Omental fat pad (tissue), 4 donors: ENCODE results near the gene CTNND2. TPM values are rescaled to one million over a fixed set of nuclear protein-coding genes. Genes with fewer than 3 reads are reported as not detected.

Source experiments
- ATAC-seq: fragments of 150-250 bp; one replicate; pipeline ENCODE4 v1.9.1; 2016; ENCODE audit warnings: mild to moderate bottlenecking, moderate library complexity; ENCODE audit not compliant: low FRiP score
- DNase-seq: peaks from one replicate; pipeline ENCODE4 v3.0.0-alpha.2; 2019; ENCODE audit warnings: low spot score
- total RNA-seq, 4 donors: library from RNA; depleted of rRNA; stranded (reverse); fragments of >200 nt; gene quantifications; one replicate each; pipeline ENCODE4 v1.1.0, GENCODE V29; 2016
- TF ChIP-seq, protein P1 (sequence below), 3 donors: fragments of 450-650 bp; IDR thresholded peaks; one replicate each; pipeline ENCODE4 v1.5.1; 2016 to 2017; ENCODE audit warnings: antibody characterized with exemption in 3 of 3, mild to moderate bottlenecking in 3 of 3, moderate library complexity in 2 of 3

Gene CTNND2
- total RNA-seq, 4 donors from 2014 or later = 0.16 to 1.3 (median 0.64) TPM

DNA sequence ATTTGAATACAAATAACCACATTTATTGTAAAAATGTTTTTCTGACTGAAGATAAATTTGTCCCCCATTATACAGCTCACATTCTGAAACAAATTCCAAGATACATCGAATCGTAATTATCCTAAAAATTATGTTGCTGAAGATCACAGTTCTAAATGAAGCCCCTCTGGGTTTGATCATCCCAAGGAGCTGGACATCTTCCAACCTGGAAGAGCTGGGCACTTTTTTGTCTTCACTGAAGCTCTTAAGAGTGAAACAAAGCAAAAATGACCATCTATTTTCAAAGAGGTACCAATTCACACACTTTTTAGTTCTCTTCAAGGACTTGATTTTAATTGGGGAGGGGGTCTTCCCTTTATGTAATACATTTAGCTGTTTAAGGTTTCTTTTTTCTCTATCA is 5.5 kb downstream of the CTNND2 start:
- TF ChIP-seq, protein P1, sequence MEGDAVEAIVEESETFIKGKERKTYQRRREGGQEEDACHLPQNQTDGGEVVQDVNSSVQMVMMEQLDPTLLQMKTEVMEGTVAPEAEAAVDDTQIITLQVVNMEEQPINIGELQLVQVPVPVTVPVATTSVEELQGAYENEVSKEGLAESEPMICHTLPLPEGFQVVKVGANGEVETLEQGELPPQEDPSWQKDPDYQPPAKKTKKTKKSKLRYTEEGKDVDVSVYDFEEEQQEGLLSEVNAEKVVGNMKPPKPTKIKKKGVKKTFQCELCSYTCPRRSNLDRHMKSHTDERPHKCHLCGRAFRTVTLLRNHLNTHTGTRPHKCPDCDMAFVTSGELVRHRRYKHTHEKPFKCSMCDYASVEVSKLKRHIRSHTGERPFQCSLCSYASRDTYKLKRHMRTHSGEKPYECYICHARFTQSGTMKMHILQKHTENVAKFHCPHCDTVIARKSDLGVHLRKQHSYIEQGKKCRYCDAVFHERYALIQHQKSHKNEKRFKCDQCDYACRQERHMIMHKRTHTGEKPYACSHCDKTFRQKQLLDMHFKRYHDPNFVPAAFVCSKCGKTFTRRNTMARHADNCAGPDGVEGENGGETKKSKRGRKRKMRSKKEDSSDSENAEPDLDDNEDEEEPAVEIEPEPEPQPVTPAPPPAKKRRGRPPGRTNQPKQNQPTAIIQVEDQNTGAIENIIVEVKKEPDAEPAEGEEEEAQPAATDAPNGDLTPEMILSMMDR (IDR thresholded peaks at IDR 0.05) = no peak
- DNase-seq = no peak
- no peak for ATAC-seq

DNA sequence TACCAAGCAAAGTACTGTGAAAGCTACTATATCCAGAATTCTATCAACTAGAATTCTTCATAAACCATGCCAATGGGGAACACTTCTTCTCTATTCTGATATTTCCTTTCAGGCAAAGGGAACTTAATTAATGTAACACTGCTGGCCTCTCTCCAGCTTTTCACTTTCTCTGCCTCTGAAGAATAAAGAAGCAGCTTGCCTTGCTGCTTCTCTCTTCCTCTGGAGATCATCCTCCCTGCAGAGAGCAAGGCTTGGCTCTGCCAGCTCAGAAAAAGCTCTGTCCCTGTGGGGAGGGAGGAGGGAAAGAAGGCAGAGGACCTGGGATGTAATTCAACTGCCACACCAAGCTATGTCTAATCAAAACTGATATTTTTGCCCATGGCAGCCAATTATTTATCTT is 6.5 kb downstream of the CTNND2 start:
- ATAC-seq (no peak), DNase-seq (no peak)
- TF ChIP-seq, protein P1 (IDR thresholded peaks at IDR 0.05) = no peak

DNA sequence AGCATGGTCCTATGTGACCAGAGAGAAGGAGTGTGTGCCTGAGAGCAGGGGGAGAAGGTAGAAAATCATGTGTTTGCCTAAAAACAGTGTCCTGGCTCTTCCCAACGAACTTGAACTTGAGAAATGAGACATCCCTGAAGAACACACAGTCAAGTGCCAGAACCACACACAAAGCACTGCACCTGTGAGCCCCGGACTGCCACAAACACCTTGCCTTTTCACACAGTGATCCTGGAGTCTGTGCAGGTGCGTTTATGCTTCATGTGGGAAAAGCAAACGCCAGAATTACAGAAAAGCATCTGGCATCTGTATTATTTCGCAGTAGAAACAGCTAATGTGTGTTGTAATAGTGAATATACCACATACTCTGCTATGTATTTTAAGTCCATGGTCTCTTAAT is 9.3 kb downstream of the CTNND2 start:
- TF ChIP-seq, protein P1 (IDR thresholded peaks at IDR 0.05) = no peak
- ATAC-seq = no peak

DNA sequence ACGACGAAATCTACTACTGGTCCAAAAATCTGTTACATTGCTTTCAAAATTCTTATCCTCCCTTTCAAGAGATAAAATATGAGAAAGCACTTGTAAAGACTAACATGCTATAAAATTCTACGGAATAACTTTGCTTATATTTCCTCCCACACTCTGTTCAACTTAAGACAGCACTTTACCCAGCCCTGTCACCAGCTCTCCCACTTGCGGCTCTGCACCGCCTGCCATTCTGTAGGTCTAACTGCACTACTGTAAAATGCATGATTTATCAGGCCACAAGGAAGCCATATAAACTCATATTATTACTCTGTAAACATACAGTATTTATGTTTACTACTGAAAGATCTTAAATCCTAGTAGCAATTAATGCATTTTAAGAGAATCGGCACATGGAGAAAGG is 11.4 kb downstream of the CTNND2 start:
- ATAC-seq (no peak), DNase-seq (no peak)
- TF ChIP-seq, protein P1 (IDR thresholded peaks at IDR 0.05) = no peak

More for the DNA sequence above, 9.3 kb downstream of the CTNND2 start:
- DNase-seq = no peak

DNA sequence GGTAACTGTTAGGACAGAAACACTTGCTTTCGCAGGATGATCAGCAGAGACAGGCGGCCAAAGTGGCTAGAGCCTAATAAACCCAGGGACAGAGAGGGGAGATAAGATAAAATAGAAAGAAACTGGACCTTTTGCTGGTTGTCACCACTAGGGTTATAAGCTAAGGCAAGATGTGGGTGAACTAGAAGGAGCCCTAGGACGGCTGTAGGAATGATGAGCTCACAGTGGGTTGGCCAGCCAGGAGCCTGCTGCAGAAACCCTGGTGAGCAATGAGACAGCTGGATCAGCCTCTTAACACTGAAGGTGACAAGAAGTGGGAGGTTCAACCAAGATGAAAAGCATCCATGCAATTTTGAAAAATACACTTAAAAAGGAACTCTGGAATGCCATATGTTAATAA is 13.5 kb downstream of the CTNND2 start:
- ATAC-seq (no peak), DNase-seq (no peak)
- TF ChIP-seq, protein P1 (IDR thresholded peaks at IDR 0.05) = no peak

DNA sequence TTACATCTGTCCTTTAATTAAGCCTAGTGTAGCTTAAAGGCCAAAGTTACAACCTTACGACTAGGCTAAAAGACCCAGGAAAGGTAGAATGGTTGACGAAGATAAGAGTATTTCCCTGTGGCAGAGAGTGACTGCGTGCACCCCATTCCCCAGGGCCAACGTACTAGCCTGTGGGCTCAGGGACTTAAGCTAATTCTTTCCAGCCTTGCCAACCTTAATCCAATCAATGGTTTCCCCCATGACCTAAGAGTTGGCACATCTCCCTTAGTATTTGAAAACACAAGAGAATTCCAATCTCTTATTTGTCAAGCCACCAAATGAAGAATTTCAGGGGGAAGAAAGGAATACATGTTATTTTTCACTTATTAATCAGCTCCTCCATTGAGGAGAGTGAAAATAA is 16.0 kb downstream of the CTNND2 start:
- TF ChIP-seq, protein P1 (IDR thresholded peaks at IDR 0.05) = no peak
- ATAC-seq (no peak), DNase-seq (no peak)

DNA sequence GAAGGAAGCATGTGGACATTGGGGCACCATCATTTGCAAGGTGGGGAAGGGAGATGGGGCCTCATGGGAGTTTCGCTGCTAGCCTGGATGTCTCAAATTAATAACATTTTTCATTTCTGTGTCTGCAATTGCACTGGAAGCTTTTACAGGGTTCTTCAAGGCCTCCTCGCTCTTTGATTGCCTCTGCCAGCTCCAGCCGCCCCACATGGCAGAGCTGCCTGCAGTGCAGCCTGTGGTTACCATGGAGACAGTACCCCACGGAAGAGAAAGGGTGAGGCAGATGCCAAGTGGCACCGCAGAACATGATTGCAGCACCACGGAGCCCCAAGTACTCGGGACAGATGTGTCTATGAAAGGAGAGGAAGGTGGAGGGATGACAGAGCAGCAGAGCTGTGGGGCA is 25.4 kb downstream of the CTNND2 start:
- no peak for DNase-seq
- TF ChIP-seq, protein P1 (IDR thresholded peaks at IDR 0.05) = no peak
- no peak for ATAC-seq
